H1 (cell line): ENCODE data around the gene GLRA1.

ENCODE experiments used
- CBX8 ChIP-seq: fragments of 300-800, 300-1000 bp; sonication (generic); IDR thresholded peaks from 2 replicates; pipeline ENCODE4 v1.7.1; 2016; ENCODE audit warnings: low read depth, low read length, borderline replicate concordance
- CTCF ChIP-seq, 3 experiments: IDR thresholded peaks; 1 replicate in 2 of 3; 2 replicates in 1 of 3; pipeline versions ENCODE4 v1.5.1 to v1.6.1; 2011; ENCODE audit warnings: low read length in 3 of 3, mild to moderate bottlenecking in 3 of 3, inconsistent platforms in 2 of 3, low read depth in 1 of 3, moderate library complexity in 1 of 3; ENCODE audit not compliant: insufficient read depth in 1 of 3; ENCODE audit errors: control extremely low read depth in 1 of 3
- KDM5A ChIP-seq: fragments of 200-600 bp; IDR thresholded peaks from 2 replicates; pipeline ENCODE4 v1.7.1; 2012; ENCODE audit warnings: mild to moderate bottlenecking, low read length, inconsistent platforms, mixed read lengths
- POLR2AphosphoS5 ChIP-seq: IDR thresholded peaks from 2 replicates; pipeline ENCODE4 v1.6.1; 2011; ENCODE audit warnings: low read depth, low read length
- RXRA ChIP-seq: IDR thresholded peaks from 2 replicates; pipeline ENCODE4 v1.6.1; 2011; ENCODE audit warnings: low read depth, mild to moderate bottlenecking, low read length, moderate library complexity; ENCODE audit not compliant: insufficient read depth

- TF ChIP-seq POLR2AphosphoS5 (no peak), KDM5A (no peak), RXRA (no peak), CBX8 (no peak), CTCF (IDR thresholded peaks at IDR 0.05; ENCODE audit: control extremely low read depth in 1 of 3, insufficient read depth in 1 of 3, low read depth in 1 of 3, low read length in 3 of 3) (no peak)
These were observed 114.2 kb downstream of the GLRA1 start for GRCh38 chr5:151810449-151810848.
